Retinal pigment epithelial cell (primary cell): Measurements from ENCODE around the gene MTAP.

ENCODE experiments used
- DNase-seq: peaks from one replicate; pipeline ENCODE4 v3.0.0-alpha.2; 2010; ENCODE audit warnings: low read depth
- H3K4me3 ChIP-seq: 2 replicates; pipeline ENCODE4 v1.5.1; 2011; ENCODE audit warnings: mild to moderate bottlenecking, low read length, control low read depth, moderate library complexity
- CTCF ChIP-seq: conservative IDR thresholded peaks from 2 replicates; pipeline ENCODE4 v1.5.1; 2011; ENCODE audit warnings: low read depth, low read length, control low read depth, inconsistent platforms

Gene MTAP

GRCh38 chr9:21788752-21789151, 13.7 kb upstream of the MTAP start:
- DNase-seq = no peak
- no peak for TF ChIP-seq CTCF
- H3K4me3 ChIP-seq = no peak overlapping the region

GRCh38 chr9:21789541-21790037, 12.8 kb upstream of the MTAP start:
- H3K4me3 ChIP-seq = peak overlapping the region; percentile 27
- DNase-seq = peak; percentile 77
- peak; percentile 67 for TF ChIP-seq CTCF

- no peak for TF ChIP-seq CTCF
- DNase-seq = no peak
- H3K4me3 ChIP-seq = no peak overlapping the region
Observed at GRCh38 chr9:21795483-21795882, 7.0 kb upstream of the MTAP start.

- DNase-seq = no peak
- no peak overlapping the region for H3K4me3 ChIP-seq
- no peak for TF ChIP-seq CTCF
Observed at GRCh38 chr9:21796768-21797167, 5.7 kb upstream of the MTAP start.

- no peak for TF ChIP-seq CTCF
- DNase-seq = no peak
- H3K4me3 ChIP-seq = peak overlapping the region; percentile 73
Observed at GRCh38 chr9:21800931-21801682, 1.3 kb upstream of the MTAP start.

GRCh38 chr9:21801683-21802417, 586 bp upstream of the MTAP start:
- peak overlapping the region; percentile 73 for H3K4me3 ChIP-seq
- TF ChIP-seq CTCF = no peak
- peak; percentile 76 for DNase-seq
